HEK293T (cell line): ENCODE results near the gene SLC39A6.

ENCODE experiments used
- ARNT ChIP-seq: fragments of 450-650 bp; IDR thresholded peaks from 2 replicates; pipeline ENCODE4 v1.6.1; 2017; ENCODE audit warnings: mild to moderate bottlenecking
- BHLHE40 ChIP-seq: fragments of 450-650 bp; IDR thresholded peaks from 2 replicates; pipeline ENCODE4 v1.6.1; 2016; ENCODE audit warnings: mild to moderate bottlenecking, moderate library complexity, borderline replicate concordance
- ELF4 ChIP-seq: fragments of 450-650 bp; IDR thresholded peaks from 2 replicates; pipeline ENCODE4 v1.6.1; 2017; ENCODE audit warnings: antibody characterized with exemption
- FOXA1 ChIP-seq: fragments of 450-650 bp; IDR thresholded peaks from 2 replicates; pipeline ENCODE4 v1.6.1; 2016; ENCODE audit warnings: mild to moderate bottlenecking
- FOXM1 ChIP-seq: fragments of 450-650 bp; IDR thresholded peaks from 2 replicates; pipeline ENCODE4 v1.6.1; 2017; ENCODE audit warnings: mild to moderate bottlenecking, borderline replicate concordance
- HDGF ChIP-seq: fragments of 450-650 bp; IDR thresholded peaks from 2 replicates; pipeline ENCODE4 v1.6.1; 2017; ENCODE audit warnings: antibody characterized with exemption, borderline replicate concordance
- L3MBTL2 ChIP-seq: fragments of 450-650 bp; conservative IDR thresholded peaks from 2 replicates; pipeline ENCODE4 v1.6.1; 2016; ENCODE audit warnings: mild to moderate bottlenecking
- LEF1 ChIP-seq: fragments of 450-650 bp; IDR thresholded peaks from 2 replicates; pipeline ENCODE4 v1.6.1; 2017; ENCODE audit warnings: mild to moderate bottlenecking, borderline replicate concordance
- NFRKB ChIP-seq: fragments of 450-650 bp; IDR thresholded peaks from 2 replicates; pipeline ENCODE4 v1.6.1; 2016; ENCODE audit warnings: mild to moderate bottlenecking, moderate library complexity
- SP1 ChIP-seq: fragments of 450-650 bp; IDR thresholded peaks from 2 replicates; pipeline ENCODE4 v1.6.1; 2017
- SUZ12 ChIP-seq: fragments of 450-650 bp; IDR thresholded peaks from 2 replicates; pipeline ENCODE4 v1.6.1; 2016; ENCODE audit warnings: mild to moderate bottlenecking

DNA sequence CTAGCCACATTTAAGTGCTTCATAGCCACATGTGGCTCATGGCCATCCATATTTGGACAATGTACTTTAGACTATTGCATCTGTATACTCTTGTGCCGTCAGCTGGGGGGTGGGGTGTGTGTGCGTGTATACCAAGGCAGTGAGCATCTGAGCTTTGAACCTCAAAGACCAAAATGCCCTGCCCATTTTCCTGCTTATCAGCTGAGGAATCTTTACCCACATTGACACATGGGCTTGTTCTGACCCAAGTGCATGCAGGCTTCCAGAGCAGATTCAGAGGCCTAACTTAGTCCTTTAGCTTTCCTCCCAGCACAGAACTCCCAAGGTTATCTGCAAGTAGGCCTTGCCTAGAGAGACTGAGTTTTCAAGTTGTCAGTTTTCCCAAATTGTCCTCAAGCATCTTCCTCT, 47.0 kb upstream of the SLC39A6 start:
- TF ChIP-seq SP1 (no peak), BHLHE40 (no peak), FOXA1 (no peak), HDGF (no peak), ARNT (no peak), ELF4 (no peak), L3MBTL2 (no peak), NFRKB (no peak), SUZ12 (no peak), LEF1 (no peak), FOXM1 (no peak)
